ENCODE measurements around the gene CD109. TPM values are rescaled to one million over a fixed set of nuclear protein-coding genes. Genes with fewer than 3 reads are reported as not detected.
"Not testable (repeated sequence)": the region's sequence is repeated elsewhere in the genome, so short reads cannot be mapped to it uniquely, and the experiment has no call there.

The CD109 gene
- total RNA-seq, 1 donor from 2014 or later: 0.69 TPM

DNA sequence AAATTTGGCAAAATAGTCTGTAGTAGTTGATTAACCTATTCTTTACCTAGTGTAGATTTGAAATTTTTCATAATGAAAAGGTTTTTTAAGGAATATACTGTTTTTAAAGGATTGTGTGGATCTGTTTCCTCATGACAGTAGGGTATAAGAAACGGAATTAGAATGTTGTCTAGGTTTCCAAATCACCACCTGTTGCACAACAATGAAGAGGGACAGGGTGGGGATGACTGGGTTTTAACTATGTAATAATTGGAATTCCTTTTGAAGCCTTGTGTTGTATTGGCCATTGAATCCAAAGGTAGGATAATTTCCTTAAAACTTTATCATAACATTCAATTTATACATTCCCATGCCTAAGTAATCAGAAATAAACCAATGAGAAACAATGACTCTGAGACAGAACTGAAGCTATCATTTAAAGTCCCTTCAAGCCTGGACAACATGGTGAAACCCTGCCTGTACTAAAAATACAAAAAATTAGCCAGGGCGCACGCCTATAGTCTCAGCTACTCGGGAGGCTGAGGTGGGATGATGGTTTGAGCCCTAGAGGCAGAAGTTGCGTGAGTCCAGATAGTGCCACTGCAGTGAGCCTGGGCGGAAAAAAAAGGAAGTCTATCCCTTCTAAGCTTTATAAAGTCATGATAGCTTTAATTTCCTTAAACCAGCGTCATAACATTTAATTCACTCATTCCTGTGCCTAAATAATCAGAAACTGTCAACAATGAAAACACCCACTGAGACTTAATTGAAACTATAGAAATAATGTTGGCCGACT is 23.9 kb upstream of the CD109 start:
- CTCF ChIA-PET: no interaction called here
- Mint-ChIP-seq H3K27ac (no peak overlapping the region), H3K27me3 (peaks cover 24% of the 10 kb centered on the region), H3K36me3 (ENCODE audit: low read depth) (no peaks in the 10 kb centered on the region), H3K4me3 (no peak overlapping the region), H3K9me3 (no peaks in the 10 kb centered on the region), H3K4me1 (no peaks in the 10 kb centered on the region)
- ATAC-seq (ENCODE audit: low read depth): no peak
- intact Hi-C loops (cut with micrococcal nuclease): loop anchor here (10.0 kb wide), 1 partner anchor 1853 kb away; no protein-coding TSS in a partner anchor
- DNase-seq: no peak
- POLR2A ChIA-PET: no interaction called here
- TF ChIP-seq, protein P1, sequence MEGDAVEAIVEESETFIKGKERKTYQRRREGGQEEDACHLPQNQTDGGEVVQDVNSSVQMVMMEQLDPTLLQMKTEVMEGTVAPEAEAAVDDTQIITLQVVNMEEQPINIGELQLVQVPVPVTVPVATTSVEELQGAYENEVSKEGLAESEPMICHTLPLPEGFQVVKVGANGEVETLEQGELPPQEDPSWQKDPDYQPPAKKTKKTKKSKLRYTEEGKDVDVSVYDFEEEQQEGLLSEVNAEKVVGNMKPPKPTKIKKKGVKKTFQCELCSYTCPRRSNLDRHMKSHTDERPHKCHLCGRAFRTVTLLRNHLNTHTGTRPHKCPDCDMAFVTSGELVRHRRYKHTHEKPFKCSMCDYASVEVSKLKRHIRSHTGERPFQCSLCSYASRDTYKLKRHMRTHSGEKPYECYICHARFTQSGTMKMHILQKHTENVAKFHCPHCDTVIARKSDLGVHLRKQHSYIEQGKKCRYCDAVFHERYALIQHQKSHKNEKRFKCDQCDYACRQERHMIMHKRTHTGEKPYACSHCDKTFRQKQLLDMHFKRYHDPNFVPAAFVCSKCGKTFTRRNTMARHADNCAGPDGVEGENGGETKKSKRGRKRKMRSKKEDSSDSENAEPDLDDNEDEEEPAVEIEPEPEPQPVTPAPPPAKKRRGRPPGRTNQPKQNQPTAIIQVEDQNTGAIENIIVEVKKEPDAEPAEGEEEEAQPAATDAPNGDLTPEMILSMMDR (IDR thresholded peaks at IDR 0.05): no peak

DNA sequence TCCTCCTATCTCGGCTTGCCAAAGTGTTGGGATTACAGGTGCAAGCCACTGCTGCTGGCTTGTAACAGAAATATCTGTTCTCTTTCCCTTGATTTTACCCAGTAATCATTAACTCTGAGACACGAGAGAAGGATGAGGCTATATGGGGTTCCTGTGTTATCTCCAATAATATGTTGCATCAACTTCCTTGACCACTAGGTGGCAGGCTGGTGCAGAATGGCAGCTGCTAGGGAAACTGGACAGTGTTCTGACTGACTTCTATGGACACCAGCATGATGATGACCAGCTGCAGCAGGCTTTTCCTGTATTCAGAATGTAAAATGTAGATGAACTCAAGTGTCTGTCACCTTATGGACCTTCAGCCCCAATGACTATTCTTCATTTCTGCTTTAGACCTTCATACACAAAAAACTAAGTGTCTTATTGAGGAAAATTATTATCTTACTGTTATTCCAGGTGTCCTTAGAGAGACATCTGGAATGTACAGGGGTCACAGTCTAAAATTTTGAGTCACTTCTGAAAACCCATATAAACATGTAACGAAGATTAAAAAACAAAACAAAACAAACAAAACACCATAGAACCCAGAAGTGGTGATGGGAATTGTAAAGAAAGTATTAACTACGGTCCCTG is 20.4 kb upstream of the CD109 start:
- DNase-seq (peak; percentile 20), ATAC-seq (ENCODE audit: low read depth) (peak; percentile 83)
- ChIA-PET POLR2A (no interaction called here), CTCF (interaction anchor here (0.8 to 5.0 kb wide), 9 partner anchors 9 to 1536 kb away, joined by 3 to 30 read pairs (median 3); partner anchors contain the start of gene COL12A1)
- no peaks in the 10 kb centered on the region for H3K36me3 Mint-ChIP-seq (ENCODE audit: low read depth)
- H3K27me3 Mint-ChIP-seq: peaks cover 11% of the 10 kb centered on the region
- no peaks in the 10 kb centered on the region for H3K9me3 Mint-ChIP-seq
- no peak overlapping the region for H3K4me3 Mint-ChIP-seq
- intact Hi-C loops (cut with micrococcal nuclease): loop anchor here (1.0 to 10.0 kb wide), 5 partner anchors 21 to 1849 kb away; no protein-coding TSS in a partner anchor
- H3K27ac Mint-ChIP-seq: no peak overlapping the region
- TF ChIP-seq, protein P1 (IDR thresholded peaks at IDR 0.05): peak; percentile 83
- H3K4me1 Mint-ChIP-seq: no peaks in the 10 kb centered on the region

DNA sequence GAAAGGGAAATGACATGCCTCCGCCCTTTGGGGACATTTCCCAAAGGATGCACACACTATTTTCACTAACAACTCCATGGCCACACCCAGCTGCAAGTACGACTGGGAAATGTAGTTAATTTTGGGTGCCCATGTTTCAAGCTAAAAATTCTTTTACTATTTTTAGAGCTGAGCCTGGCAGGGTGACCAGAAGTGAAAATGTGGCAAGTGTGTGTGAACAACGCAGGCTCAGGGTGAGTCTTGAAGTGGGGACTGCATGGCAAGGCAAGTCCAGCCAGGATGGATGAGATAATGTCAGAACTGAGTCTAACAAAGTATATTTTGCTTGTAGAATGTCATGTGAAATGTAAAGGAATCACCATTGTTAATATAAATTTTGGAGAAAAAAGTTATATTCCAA is 17.0 kb upstream of the CD109 start:
- Mint-ChIP-seq H3K9me3 (peaks cover 10% of the 10 kb centered on the region), H3K27ac (no peak overlapping the region), H3K4me3 (no peak overlapping the region), H3K27me3 (peaks cover 10% of the 10 kb centered on the region), H3K4me1 (no peaks in the 10 kb centered on the region), H3K36me3 (ENCODE audit: low read depth) (no peaks in the 10 kb centered on the region)
- POLR2A ChIA-PET: interaction anchor here (0.6 to 0.7 kb wide), 2 partner anchors 204 to 262 kb away, joined by 4 to 6 read pairs; no protein-coding TSS in a partner anchor
- DNase-seq (no peak), ATAC-seq (ENCODE audit: low read depth) (no peak)
- TF ChIP-seq, protein P1 (IDR thresholded peaks at IDR 0.05): no peak
- intact Hi-C loops (cut with micrococcal nuclease): loop anchor here (10.0 kb wide), 1 partner anchor 1846 kb away; no protein-coding TSS in a partner anchor
- CTCF ChIA-PET: no interaction called here

DNA sequence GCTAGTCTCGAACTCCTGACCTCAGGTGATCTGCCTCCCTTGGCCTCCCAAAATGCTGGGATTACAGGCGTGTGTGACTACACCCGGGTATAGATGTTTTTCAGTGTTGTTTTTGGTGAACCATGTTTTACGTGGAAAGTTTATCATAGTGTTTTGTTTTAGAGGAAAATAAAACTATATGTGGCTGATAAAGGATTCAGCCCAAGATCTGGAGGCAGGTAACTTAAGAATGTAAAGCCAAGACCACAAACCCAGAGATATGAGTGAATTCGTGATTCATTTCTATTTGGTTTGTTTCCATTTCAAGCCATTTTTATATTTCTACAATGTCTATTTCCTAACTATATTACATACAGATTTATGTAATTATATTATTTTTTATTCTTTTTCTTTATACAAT is 16.2 kb upstream of the CD109 start:
- H3K27ac Mint-ChIP-seq; ATAC-seq (ENCODE audit: low read depth); DNase-seq; H3K4me1 Mint-ChIP-seq; H3K36me3 Mint-ChIP-seq (ENCODE audit: low read depth); H3K27me3 Mint-ChIP-seq; H3K4me3 Mint-ChIP-seq; POLR2A ChIA-PET; CTCF ChIA-PET: not testable (repeated sequence)
- H3K9me3 Mint-ChIP-seq: peaks cover 10% of the 10 kb centered on the region
- intact Hi-C loops (cut with micrococcal nuclease): loop anchor here (10.0 kb wide), 1 partner anchor 1845 kb away; no protein-coding TSS in a partner anchor

DNA sequence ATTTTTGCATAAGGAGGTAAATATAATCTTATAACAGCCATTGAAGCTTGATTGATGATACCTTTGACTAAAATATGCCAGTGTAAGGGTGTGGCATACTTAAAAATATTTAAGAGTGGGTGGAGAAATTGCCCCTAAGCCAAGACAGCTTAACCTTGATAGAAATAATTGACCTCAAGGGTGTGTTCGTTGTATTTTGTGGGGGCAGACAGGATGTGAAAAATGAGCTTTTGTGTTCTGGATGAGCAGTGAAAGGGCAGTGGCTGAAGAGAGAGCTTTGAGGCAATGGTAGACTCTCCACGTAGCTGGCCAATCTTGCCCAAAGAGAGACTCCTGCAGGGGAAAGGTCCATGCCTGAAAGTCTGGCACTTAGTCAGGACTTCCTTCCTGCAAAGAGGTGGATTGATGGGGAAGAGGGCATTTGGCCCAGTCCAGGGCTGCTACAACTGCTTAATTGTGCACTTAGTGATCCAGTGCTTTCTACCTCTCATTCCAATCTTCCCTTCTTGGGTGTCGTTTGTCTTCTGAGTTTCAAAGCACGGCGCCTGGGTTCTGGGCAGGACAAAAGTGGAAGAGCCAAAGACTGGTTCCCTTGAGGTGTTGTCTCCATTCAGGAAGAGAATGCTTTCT is 15.6 kb upstream of the CD109 start:
- Mint-ChIP-seq H3K9me3 (peaks cover 10% of the 10 kb centered on the region), H3K27me3 (peaks cover 10% of the 10 kb centered on the region), H3K4me1 (no peaks in the 10 kb centered on the region), H3K4me3 (no peak overlapping the region), H3K27ac (no peak overlapping the region), H3K36me3 (ENCODE audit: low read depth) (no peaks in the 10 kb centered on the region)
- intact Hi-C loops (cut with micrococcal nuclease): no loop called here
- ATAC-seq (ENCODE audit: low read depth) (no peak), DNase-seq (no peak)
- TF ChIP-seq, protein P1 (IDR thresholded peaks at IDR 0.05): no peak
- ChIA-PET POLR2A (no interaction called here), CTCF (no interaction called here)

DNA sequence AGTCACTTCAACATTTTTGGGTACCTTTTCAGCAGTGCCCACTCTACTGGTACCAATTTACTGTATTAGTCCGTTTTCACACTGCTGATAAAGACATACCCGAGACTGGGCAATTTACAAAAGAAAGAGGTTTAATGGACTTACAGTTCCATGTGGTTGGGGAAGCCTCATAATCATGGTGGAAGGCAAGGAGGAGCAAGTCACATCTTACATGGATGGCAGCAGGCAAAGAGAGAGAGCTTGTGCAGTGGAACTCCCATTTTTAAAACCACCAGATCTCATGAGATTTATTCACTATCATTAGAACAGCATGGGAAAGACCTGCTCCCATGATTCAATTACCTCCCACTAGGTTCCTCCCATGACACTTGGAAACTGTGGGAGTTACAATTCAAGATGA is 12.4 kb upstream of the CD109 start:
- H3K4me1 Mint-ChIP-seq; POLR2A ChIA-PET; DNase-seq; ATAC-seq (ENCODE audit: low read depth); CTCF ChIA-PET; intact Hi-C loops (cut with micrococcal nuclease); H3K27ac Mint-ChIP-seq; H3K36me3 Mint-ChIP-seq (ENCODE audit: low read depth); H3K4me3 Mint-ChIP-seq: not testable (repeated sequence)
- Mint-ChIP-seq H3K9me3 (peaks cover 10% of the 10 kb centered on the region), H3K27me3 (peaks cover 12% of the 10 kb centered on the region)

Data from activated B cell treated with CpG ODN at 0.5 μM for 24 hours (primary cell).